GM18909 (cell line): ENCODE measurements around the gene CD34.
"Not testable (repeated sequence)": the region's sequence is repeated elsewhere in the genome, so short reads cannot be mapped to it uniquely, and the experiment has no call there.

Experiments used
- ATAC-seq: cut with Tn5 transposase; IDR thresholded peaks from one replicate; pipeline ENCODE4 v1.9.1; 2021; ENCODE audit warnings: mild to moderate bottlenecking; ENCODE audit not compliant: unreplicated experiment, poor library complexity

Gene CD34

GRCh38 chr1:207910591-207911354, at the start of gene CD34:
Gene CD34 (minus strand): TSS chr1:207911125. CDS start chr1:207911080, 45 bp downstream.
- no peak for ATAC-seq

GRCh38 chr1:207960346-207960745, 49.4 kb upstream of the CD34 start:
- ATAC-seq: no peak

- ATAC-seq: no peak
Measured at GRCh38 chr1:207959910-207960309, 49.0 kb upstream of the CD34 start.

- ATAC-seq: no peak
Measured at GRCh38 chr1:207959141-207959825, 48.4 kb upstream of the CD34 start.

GRCh38 chr1:207958376-207959139, 47.6 kb upstream of the CD34 start:
- no peak for ATAC-seq

- ATAC-seq: no peak
Measured at GRCh38 chr1:207956986-207957385, 46.1 kb upstream of the CD34 start.

- no peak for ATAC-seq
Measured at GRCh38 chr1:207954104-207954503, 43.2 kb upstream of the CD34 start.

- no peak for ATAC-seq
Measured at GRCh38 chr1:207952617-207953542, 42.0 kb upstream of the CD34 start.

- ATAC-seq: no peak
Measured at GRCh38 chr1:207951652-207952051, 40.7 kb upstream of the CD34 start.

- no peak for ATAC-seq
Measured at GRCh38 chr1:207950750-207951149, 39.8 kb upstream of the CD34 start.

- ATAC-seq: no peak
Measured at GRCh38 chr1:207949571-207950195, 38.8 kb upstream of the CD34 start.

GRCh38 chr1:207948536-207949250, 37.8 kb upstream of the CD34 start:
- no peak for ATAC-seq

- no peak for ATAC-seq
Measured at GRCh38 chr1:207946756-207947155, 35.8 kb upstream of the CD34 start.

GRCh38 chr1:207944571-207944970, 33.6 kb upstream of the CD34 start:
- no peak for ATAC-seq

- not testable (repeated sequence) for ATAC-seq
Measured at GRCh38 chr1:207942337-207942741, 31.4 kb upstream of the CD34 start.

GRCh38 chr1:207941665-207942064, 30.7 kb upstream of the CD34 start:
- no peak for ATAC-seq

GRCh38 chr1:207938016-207938415, 27.1 kb upstream of the CD34 start:
- no peak for ATAC-seq

GRCh38 chr1:207937204-207937603, 26.3 kb upstream of the CD34 start:
- ATAC-seq: no peak

- peak; percentile 99 for ATAC-seq
Measured at GRCh38 chr1:207935166-207935583, 24.2 kb upstream of the CD34 start.
